ENCODE data around the gene UXS1.
A peak's percentile ranks its signal among the peaks of the same experiment; 100 is the strongest.
"Not testable (repeated sequence)": the region's sequence is repeated elsewhere in the genome, so short reads cannot be mapped to it uniquely, and the experiment has no call there.

Gene UXS1

GRCh38 chr2:106193977-106194778 is at the start of gene UXS1:
UXS1 (minus strand) TSS chr2:106194301; CDS start chr2:106194241, 60 bp downstream.
- in situ Hi-C loops (cut with MboI; ENCODE audit: low pct_unique_long_range_greater_than_20kb, low sequenced_read_pairs, unreplicated experiment): no loop called here
- peak; percentile 98 for DNase-seq (ENCODE audit: low spot score)
- peak; percentile 10 for TF ChIP-seq CTCF (IDR thresholded peaks at IDR 0.05; ENCODE audit: extremely low read depth, insufficient read depth, missing control alignments)

GRCh38 chr2:106239491-106239890 is 45.4 kb upstream of the UXS1 start:
- DNase-seq (ENCODE audit: low spot score); in situ Hi-C loops (cut with MboI; ENCODE audit: low pct_unique_long_range_greater_than_20kb, low sequenced_read_pairs, unreplicated experiment): not testable (repeated sequence)

GRCh38 chr2:106235392-106235791 is 41.3 kb upstream of the UXS1 start:
- in situ Hi-C loops (cut with MboI; ENCODE audit: low pct_unique_long_range_greater_than_20kb, low sequenced_read_pairs, unreplicated experiment): not testable (repeated sequence)

GRCh38 chr2:106233350-106233706 is 39.2 kb upstream of the UXS1 start:
- DNase-seq (ENCODE audit: low spot score): no peak
- TF ChIP-seq CTCF (IDR thresholded peaks at IDR 0.05; ENCODE audit: extremely low read depth, insufficient read depth, missing control alignments): no peak
- in situ Hi-C loops (cut with MboI; ENCODE audit: low pct_unique_long_range_greater_than_20kb, low sequenced_read_pairs, unreplicated experiment): no loop called here

More at GRCh38 chr2:106235392-106235791, 41.3 kb upstream of the UXS1 start:
- not testable (repeated sequence) for DNase-seq (ENCODE audit: low spot score)

- DNase-seq (ENCODE audit: low spot score): no peak
- in situ Hi-C loops (cut with MboI; ENCODE audit: low pct_unique_long_range_greater_than_20kb, low sequenced_read_pairs, unreplicated experiment): no loop called here
- no peak for TF ChIP-seq CTCF (IDR thresholded peaks at IDR 0.05; ENCODE audit: extremely low read depth, insufficient read depth, missing control alignments)
These were observed 38.7 kb upstream of the UXS1 start for GRCh38 chr2:106232638-106233349.

- no peak for DNase-seq (ENCODE audit: low spot score)
- no peak for TF ChIP-seq CTCF (IDR thresholded peaks at IDR 0.05; ENCODE audit: extremely low read depth, insufficient read depth, missing control alignments)
- in situ Hi-C loops (cut with MboI; ENCODE audit: low pct_unique_long_range_greater_than_20kb, low sequenced_read_pairs, unreplicated experiment): no loop called here
These were observed 29.2 kb upstream of the UXS1 start for GRCh38 chr2:106223347-106223746.

- in situ Hi-C loops (cut with MboI; ENCODE audit: low pct_unique_long_range_greater_than_20kb, low sequenced_read_pairs, unreplicated experiment): not testable (repeated sequence)
These were observed 28.0 kb upstream of the UXS1 start for GRCh38 chr2:106222057-106222456.

GRCh38 chr2:106219813-106220212 is 25.7 kb upstream of the UXS1 start:
- no peak for DNase-seq (ENCODE audit: low spot score)
- in situ Hi-C loops (cut with MboI; ENCODE audit: low pct_unique_long_range_greater_than_20kb, low sequenced_read_pairs, unreplicated experiment): no loop called here
- TF ChIP-seq CTCF (IDR thresholded peaks at IDR 0.05; ENCODE audit: extremely low read depth, insufficient read depth, missing control alignments): no peak

More at GRCh38 chr2:106222057-106222456, 28.0 kb upstream of the UXS1 start:
- not testable (repeated sequence) for DNase-seq (ENCODE audit: low spot score)

- DNase-seq (ENCODE audit: low spot score); in situ Hi-C loops (cut with MboI; ENCODE audit: low pct_unique_long_range_greater_than_20kb, low sequenced_read_pairs, unreplicated experiment): not testable (repeated sequence)
These were observed 25.1 kb upstream of the UXS1 start for GRCh38 chr2:106219157-106219556.

Data from GM13977 (cell line).